Activated CD8-positive, alpha-beta memory T cell treated with anti-CD3 and anti-CD28 coated beads for 24 hours (primary cell): ENCODE results near the gene CNST.
A peak's percentile ranks its signal among the peaks of the same experiment; 100 is the strongest.

Experiments used
- DNase-seq: peaks from one replicate; pipeline ENCODE4 v3.0.0-alpha.2; 2020

CNST gene, protein sequence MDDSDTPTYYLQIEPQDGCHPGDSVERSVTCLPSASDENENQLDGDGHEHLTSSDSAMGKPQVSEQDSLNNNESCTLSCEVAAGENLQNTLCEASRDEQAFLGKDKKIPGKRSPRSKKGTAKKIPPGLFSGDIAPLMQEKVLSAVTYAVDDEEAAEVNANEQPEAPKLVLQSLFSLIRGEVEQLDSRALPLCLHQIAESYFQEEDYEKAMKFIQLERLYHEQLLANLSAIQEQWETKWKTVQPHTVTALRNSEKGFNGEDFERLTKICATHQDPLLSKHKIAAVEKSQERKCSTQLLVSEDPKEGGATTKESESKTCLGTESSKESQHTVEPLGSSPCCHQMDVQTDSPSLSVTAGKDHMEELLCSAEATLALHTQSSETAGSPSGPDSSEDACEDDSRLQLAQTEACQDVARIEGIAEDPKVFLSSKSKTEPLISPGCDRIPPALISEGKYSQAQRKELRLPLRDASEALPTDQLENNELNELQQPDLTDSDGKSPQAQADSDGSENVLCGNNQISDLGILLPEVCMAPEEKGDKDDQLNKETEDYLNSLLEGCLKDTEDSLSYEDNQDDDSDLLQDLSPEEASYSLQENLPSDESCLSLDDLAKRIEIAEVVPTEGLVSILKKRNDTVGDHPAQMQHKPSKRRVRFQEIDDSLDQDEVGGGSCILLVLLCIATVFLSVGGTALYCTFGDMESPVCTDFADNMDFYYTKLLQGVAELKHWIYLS

DNA sequence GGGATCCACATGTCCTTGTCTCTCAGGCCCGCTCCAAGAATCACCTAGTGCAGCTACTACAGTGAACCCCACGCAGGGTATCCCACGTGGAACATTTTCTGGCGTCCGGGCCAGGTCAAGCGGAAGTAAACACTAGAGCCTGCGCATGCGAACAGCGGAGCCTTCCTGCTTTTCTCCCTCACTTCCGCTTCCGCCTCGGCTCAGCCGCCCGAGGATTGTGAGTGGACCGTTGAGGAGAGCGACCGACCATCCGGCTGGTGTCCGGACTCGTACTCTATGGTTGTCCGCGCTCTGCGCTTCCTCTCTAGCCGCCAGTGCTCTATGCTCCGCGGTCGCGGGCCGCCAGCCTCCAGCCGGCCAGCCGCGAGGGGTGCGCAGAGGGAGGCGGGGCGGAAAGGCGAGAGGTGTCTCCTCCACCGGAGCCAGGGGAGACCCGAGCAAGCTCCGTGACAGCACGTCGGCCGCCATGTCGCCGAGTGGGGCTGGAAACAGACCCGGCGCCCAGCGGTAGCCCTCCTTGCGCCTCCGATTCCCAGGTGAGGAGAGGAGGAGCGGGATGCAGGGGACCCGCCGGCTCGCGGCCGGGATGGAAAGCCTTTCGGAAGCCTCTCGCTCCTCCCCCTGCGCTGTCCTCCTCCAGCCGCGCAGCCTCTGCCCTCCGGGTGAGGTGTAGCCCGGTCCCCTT lies at the start of gene CNST, which contains the start of gene TFB2M:
TSS of gene CNST (plus strand) at position 329 of the 685 bp plus-strand sequence. CDS start 25,107 bp downstream, outside the sequence.
TSS of gene TFB2M (minus strand) at position 134 of the 685 bp plus-strand sequence. CDS start at position 11, 123 bp downstream.
- DNase-seq = peak; percentile 96

DNA sequence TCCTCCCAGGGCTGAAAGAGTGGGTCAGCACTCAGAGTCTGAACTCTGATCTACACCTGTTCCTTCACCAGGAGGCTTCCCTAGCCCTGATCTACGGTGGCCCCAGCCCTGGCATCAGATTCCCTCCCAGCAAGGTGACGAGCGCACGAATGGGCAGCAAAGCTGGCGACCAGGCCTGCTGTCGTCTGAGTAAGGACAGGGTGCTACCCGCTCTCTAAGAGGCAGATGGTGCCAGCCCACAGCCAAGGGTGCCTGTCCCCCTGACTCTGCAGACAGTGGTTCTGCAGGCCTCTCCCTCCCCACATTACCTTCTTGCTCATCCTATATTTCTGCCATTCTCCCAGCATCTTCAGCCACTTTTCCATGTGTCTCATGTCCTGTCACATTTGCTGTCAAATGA lies 48.9 kb upstream of the CNST start:
- no peak for DNase-seq

DNA sequence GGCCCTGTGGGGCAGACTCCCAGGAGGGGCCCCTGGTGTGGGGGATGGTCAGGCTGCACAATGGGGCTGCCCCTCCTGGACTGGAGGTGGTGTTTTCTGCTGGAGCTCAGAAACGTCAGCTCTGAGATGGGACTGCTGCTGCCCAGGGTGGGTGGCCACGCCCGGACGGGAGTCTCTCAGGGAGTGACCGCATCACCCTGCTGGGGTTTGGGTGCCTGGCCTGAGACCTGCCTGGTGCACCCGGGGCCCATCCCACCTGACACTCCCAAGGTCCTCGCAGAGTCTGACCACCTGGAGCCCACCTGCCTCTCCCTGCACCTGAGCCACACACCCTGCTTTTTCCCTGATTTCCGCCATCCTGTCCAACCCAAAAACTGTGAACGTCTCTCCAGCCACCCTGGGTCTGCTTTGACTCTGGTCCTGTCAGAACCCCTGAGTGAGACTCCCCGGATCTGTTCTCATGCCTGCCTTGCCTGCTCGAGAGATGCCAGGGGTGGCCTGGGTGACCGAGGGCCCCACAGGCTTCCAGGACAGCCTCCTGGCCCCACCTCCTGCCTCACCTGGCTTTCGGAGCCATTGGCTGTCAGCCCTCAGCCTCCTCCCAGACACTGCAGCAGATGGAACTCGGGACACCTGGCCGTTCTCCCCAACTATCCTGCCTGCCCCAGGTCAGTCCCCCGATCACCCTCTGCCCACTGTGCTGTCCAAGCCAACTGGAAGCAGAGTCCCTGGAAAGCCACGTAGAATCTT lies 47.6 kb upstream of the CNST start:
- no peak for DNase-seq

GRCh38 chr1:246519514-246519913 lies 46.7 kb upstream of the CNST start:
- no peak for DNase-seq

GRCh38 chr1:246526380-246526779 lies 39.9 kb upstream of the CNST start:
- DNase-seq = no peak

GRCh38 chr1:246526915-246527314 lies 39.3 kb upstream of the CNST start:
- no peak for DNase-seq

DNA sequence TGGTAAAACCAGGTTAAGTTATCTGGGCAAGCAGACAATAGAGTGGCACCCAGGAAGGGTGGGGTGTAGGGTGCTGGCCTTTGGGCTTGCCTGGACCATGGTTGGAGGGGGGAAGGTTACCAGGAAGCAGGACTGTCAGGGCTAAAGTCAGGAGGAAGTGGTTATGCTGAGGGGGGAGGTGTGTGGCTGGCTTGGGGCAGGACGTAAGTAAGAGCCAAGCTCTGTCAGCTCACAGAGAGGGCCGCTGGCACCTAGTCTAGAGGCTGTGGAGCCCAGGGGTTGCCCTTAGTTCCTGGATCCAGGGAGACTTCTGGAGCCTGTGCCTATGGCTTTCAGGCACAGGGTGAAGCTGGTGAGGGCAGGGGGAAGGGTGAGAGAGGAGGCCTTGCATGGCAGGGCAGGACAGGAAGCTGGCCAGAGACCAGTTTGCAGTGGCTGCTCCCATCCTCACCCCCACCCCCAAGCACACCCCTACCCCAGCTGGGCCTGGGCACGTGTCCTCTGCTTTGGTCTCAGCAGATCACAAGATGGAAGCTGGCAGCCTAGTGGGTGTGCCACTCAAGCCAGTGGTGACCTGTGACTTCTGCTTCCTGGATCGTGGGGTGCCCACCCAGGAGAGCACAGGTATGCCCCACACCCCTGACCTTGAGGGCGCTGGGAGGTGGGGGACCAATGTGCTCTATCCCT lies 38.7 kb upstream of the CNST start:
- DNase-seq = no peak

GRCh38 chr1:246528933-246529731 lies 37.1 kb upstream of the CNST start:
- no peak for DNase-seq

DNA sequence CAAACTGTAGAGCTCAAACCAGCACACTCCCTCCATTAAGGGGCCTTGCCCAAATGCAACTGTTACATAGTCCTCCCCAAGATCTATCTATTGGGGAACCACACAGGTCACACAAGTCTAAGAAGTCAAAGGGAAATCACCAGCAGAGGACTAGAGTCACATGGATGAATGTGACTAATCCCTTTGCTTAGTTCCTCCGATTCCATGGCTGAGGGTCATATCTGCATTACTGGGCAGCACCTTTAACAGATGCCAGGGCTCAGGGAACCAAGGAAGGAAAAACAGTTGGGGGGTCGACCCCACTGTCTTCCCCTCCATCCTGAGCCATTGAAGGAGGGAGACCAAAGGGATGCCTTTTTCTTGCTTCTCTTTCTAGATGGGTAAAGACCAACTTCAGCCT lies 35.8 kb upstream of the CNST start:
- DNase-seq = no peak

- DNase-seq = no peak
These were observed 33.7 kb upstream of the CNST start for GRCh38 chr1:246532519-246532918.

DNA sequence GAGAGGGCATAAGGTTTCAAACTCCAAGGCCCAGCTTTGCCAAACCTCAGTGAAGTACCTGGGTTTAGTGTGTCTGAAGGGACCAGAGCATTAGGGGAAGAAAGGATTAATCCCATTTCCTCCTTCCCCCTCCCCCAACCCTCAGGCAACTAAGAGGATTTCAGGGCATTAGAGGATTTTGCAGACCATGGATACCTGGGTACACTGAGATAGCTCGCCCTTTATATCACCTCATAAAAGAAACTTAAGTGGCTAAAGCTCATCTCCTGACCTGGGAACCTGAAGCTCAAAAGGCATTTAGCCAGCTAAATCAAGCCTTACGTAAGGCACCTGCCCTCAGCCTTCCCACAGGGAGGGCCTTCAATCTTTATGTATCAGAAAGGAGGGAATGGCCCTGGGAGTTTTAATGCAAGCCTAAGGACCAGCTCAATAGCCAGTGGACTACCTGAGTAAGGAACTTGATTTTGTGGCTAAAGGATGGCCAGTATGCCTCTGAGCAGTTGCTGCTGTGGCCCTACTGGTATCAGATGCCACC lies 32.8 kb upstream of the CNST start:
- DNase-seq = no peak

GRCh38 chr1:246534114-246534513 lies 32.1 kb upstream of the CNST start:
- DNase-seq = no peak

- DNase-seq = no peak
These were observed 28.8 kb upstream of the CNST start for GRCh38 chr1:246537441-246537840.

GRCh38 chr1:246537887-246538286 lies 28.4 kb upstream of the CNST start:
- DNase-seq = no peak

DNA sequence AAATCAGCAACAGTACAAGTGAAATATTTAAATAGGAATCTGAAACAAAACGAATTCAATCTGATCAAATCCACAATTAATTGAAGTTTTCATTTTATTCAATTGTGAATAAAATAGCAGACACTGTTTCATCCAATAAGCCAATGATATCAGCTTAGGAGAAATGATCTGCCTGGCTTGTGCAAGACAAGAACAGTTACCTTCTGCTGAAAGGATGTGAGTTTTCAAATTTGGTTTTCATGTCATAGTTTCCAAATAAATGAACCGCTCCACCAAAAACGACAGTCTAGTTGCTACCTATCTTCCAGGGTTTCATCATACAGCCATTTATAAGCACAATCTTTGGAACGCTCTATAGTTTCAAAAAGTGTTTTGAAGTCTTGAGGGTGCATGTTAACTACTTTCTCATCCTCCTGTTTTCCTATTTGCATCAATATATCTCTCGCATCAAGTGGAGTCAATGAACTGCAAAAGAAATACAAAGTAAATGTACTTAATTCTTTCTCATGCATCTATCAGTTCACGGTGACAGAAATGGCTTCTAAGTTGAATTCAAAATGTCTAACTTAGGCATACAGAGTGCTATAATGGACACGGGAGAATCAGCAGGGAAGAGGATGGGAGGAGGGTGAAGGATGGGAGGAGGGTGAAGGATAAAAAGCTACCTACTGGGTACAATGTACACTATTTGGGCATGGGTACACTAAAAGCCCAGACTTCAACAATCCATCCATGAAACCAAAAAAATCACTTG lies 25.3 kb upstream of the CNST start:
- no peak for DNase-seq

- no peak for DNase-seq
These were observed 22.3 kb upstream of the CNST start for GRCh38 chr1:246544001-246544400.

GRCh38 chr1:246549665-246550064 lies 16.6 kb upstream of the CNST start:
- DNase-seq = no peak

GRCh38 chr1:246550402-246550801 lies 15.9 kb upstream of the CNST start:
- DNase-seq = no peak

DNA sequence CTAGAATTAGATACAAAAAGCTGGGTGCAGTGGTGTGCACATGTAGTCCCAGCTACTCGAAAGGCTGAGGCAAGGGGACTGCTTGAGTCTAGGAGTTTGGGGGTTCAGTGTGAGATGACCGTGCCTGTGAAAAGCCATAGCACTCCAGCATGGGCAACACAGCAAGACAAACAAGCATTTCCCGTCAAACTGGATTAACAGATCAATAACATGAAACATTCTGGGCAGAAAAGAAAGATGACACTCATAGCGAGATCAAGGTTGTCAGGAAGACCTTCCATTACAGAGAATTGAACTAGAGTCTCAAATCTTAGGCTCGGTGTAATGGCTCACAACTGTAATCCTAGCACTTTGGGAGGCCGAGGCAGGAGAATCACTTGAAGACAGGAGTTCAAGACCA lies 14.1 kb upstream of the CNST start:
- DNase-seq = no peak

DNA sequence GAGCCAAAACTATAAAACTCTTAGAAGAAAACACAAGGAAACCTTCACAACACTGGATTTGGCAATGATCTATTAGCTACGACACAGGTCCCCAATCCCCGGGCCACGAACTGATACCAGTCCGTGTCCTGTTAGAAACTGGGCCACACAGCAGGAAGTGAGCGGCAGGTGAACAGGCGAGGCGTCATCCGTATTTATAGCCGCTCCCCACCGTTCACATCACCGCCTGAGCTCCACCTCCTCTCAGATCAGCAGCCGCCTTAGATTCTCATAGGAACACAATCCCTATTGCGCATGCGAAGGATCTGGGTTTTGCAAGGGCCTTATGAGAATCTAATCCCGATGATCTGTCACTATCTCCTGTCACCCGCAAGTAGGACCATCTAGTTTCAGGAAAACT lies 12.1 kb upstream of the CNST start:
- DNase-seq = no peak
